Upper lobe of left lung (tissue), 4 donors: ENCODE data around the gene CUBN.

ENCODE experiments used
- CTCF ChIP-seq, 6 experiments: fragments of 450-650 bp in 4 of 6; fragments of 200-600 bp in 2 of 6; sonication (generic) in 2 of 6; IDR thresholded peaks; one replicate each; pipeline ENCODE4 v1.5.1; 2016 to 2019; ENCODE audit warnings: antibody characterized with exemption in 6 of 6
- EP300 ChIP-seq, 4 donors: sonication (generic); formaldehyde crosslinking; IDR thresholded peaks; one replicate each; pipeline ENCODE4 v1.5.1; 2017; ENCODE audit warnings: antibody characterized with exemption in 4 of 4, control low read depth in 2 of 4
- POLR2AphosphoS5 ChIP-seq, 2 donors: sonication (generic); formaldehyde crosslinking; IDR thresholded peaks; one replicate each; pipeline ENCODE4 v1.5.1; 2017; ENCODE audit warnings: antibody characterized with exemption in 2 of 2

- TF ChIP-seq EP300 (IDR thresholded peaks at IDR 0.05), result no peak
- no peak for TF ChIP-seq CTCF (IDR thresholded peaks at IDR 0.05)
- TF ChIP-seq POLR2AphosphoS5 (IDR thresholded peaks at IDR 0.05), result no peak
These were observed 213.1 kb downstream of the CUBN start for GRCh38 chr10:16916496-16916895.
